ENCODE results near the gene FGD4. TPM values are rescaled to one million over a fixed set of nuclear protein-coding genes. Genes with fewer than 3 reads are reported as not detected.

The FGD4 gene
- total and polyA plus RNA-seq, 2 of the 4 experiments (the other 2 are of a cell fraction), result 2.1 to 8.8 TPM

DNA sequence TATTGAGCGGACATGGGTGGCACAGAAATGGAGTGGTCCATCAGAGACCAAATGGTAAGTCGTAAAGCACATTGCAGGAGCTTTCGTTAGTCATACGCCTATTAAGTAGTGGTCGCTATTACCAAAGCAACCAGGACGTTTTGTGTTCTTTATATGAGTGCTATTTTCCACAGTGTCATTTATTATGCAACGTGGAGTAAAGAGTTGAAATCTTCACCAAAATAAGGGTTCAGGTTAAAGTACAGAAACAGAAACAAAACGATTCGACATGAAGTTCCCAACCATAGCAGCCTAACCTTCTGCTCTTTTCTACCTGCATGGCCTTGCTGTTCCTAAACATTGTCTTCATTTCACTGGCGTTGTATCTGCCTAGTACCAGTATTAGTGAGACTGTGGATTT, 20.1 kb upstream of the FGD4 start:
- WGBS, 2 experiments (ENCODE audit: extremely low coverage in 2 of 2, insufficient read length in 1 of 2), result 100% methylated on average over 1 of the region's 10 CpGs; no CpG with 5 or more reads in 1 of the 2 experiments
- Histone ChIP-seq H3K27me3 (ENCODE audit: control insufficient read depth, insufficient read depth, low read length) (no peaks in the 10 kb centered on the region), H3K9me1 (ENCODE audit: insufficient read depth, low read length) (no peaks in the 10 kb centered on the region), H3K9ac (ENCODE audit: low read depth, low read length) (no peak overlapping the region), H2AK9ac (replicated peaks; ENCODE audit: low read depth, low read length, poor library complexity) (no peak overlapping the region), H2BK5ac (ENCODE audit: low read depth, low read length, poor library complexity, severe bottlenecking) (no peak overlapping the region), H3K18ac (ENCODE audit: low read depth, low read length) (no peak overlapping the region), H2BK20ac (ENCODE audit: low read depth, low read length) (no peak overlapping the region), H3K27ac (ENCODE audit: insufficient read depth, low read length) (no peak overlapping the region), H4K20me1 (ENCODE audit: insufficient read depth, low read length) (no peaks in the 10 kb centered on the region), H2BK15ac (ENCODE audit: low read depth, low read length) (no peak overlapping the region), H3K79me1 (ENCODE audit: low read depth in 1 of 2, low read length in 2 of 2) (no peaks in the 10 kb centered on the region), H2AFZ (replicated peaks; ENCODE audit: low read length, poor library complexity) (no peak overlapping the region), H2AK5ac (ENCODE audit: low read depth, low read length) (no peak overlapping the region), H3K4ac (ENCODE audit: low read depth, low read length) (no peak overlapping the region), H3K23ac (ENCODE audit: low read depth, low read length) (no peak overlapping the region), H2BK120ac (ENCODE audit: low read depth, low read length) (no peak overlapping the region), H3K4me1 (ENCODE audit: control insufficient read depth, insufficient read depth, low read length) (no peaks in the 10 kb centered on the region), H4K5ac (ENCODE audit: low read depth, low read length) (no peak overlapping the region), H3K56ac (ENCODE audit: extremely low read depth, insufficient read depth, low read length) (no peak overlapping the region), H3K36me3 (ENCODE audit: control insufficient read depth, insufficient read depth, low read length) (no peaks in the 10 kb centered on the region; the same call in 1 of the 2 replicates), H4K8ac (ENCODE audit: low read depth in 2 of 2, low read length in 2 of 2) (no peak overlapping the region), H3K9me3 (ENCODE audit: control insufficient read depth, insufficient read depth, low read length) (no peaks in the 10 kb centered on the region), H3K4me3 (ENCODE audit: insufficient read depth, low read depth, low read length) (no peak overlapping the region), H3K14ac (replicated peaks; ENCODE audit: low read depth, low read length) (no peak overlapping the region), H4K91ac (ENCODE audit: insufficient read depth, low read depth, low read length) (no peak overlapping the region), H3K4me2 (ENCODE audit: low read depth, low read length) (no peak overlapping the region)
- in situ Hi-C loops (cut with MboI; ENCODE audit: low sequenced_read_pairs) (no loop called here), intact Hi-C loops (cut with micrococcal nuclease) (no loop called here), dilution Hi-C loops (cut with HindIII; ENCODE audit: low sequenced_read_pairs, unreplicated experiment) (no loop called here)
- DNase-seq, result no peak
- ChIA-PET POLR2A (ENCODE audit: unreplicated experiment) (no interaction called here), CTCF (interaction anchor here (0.6 kb wide), 1 partner anchor 74 kb away, joined by 3 read pairs; no protein-coding TSS in a partner anchor)
- ATAC-seq (ENCODE audit: low read depth), result no peak
- TF ChIP-seq MAFK (IDR thresholded peaks at IDR 0.05; ENCODE audit: low read depth, low read length) (no peak), MAZ (IDR thresholded peaks at IDR 0.05; ENCODE audit: borderline replicate concordance, low read depth, low read length) (no peak), POLR2A (IDR thresholded peaks at IDR 0.05; ENCODE audit: low read depth, low read length) (no peak), RAD21 (IDR thresholded peaks at IDR 0.05; ENCODE audit: low read length) (no peak), RCOR1 (IDR thresholded peaks at IDR 0.05; ENCODE audit: insufficient replicate concordance, low read length) (no peak), MXI1 (IDR thresholded peaks at IDR 0.05; ENCODE audit: borderline replicate concordance, low read depth, low read length) (no peak), CHD1 (IDR thresholded peaks at IDR 0.05; ENCODE audit: low read depth, low read length) (no peak), NFE2L2 (IDR thresholded peaks at IDR 0.05; ENCODE audit: low read depth, low read length) (no peak)
- TF ChIP-seq, protein P1, sequence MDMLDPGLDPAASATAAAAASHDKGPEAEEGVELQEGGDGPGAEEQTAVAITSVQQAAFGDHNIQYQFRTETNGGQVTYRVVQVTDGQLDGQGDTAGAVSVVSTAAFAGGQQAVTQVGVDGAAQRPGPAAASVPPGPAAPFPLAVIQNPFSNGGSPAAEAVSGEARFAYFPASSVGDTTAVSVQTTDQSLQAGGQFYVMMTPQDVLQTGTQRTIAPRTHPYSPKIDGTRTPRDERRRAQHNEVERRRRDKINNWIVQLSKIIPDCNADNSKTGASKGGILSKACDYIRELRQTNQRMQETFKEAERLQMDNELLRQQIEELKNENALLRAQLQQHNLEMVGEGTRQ (IDR thresholded peaks at IDR 0.05; ENCODE audit: low read depth, low read length), result no peak
- BruUV-seq (replicated peaks), result no TSS peak

Measured in IMR-90 (cell line).